ENCODE measurements around the gene SPSB3. TPM values are rescaled to one million over a fixed set of nuclear protein-coding genes. Genes with fewer than 3 reads are reported as not detected.
"Not testable (repeated sequence)": the region's sequence is repeated elsewhere in the genome, so short reads cannot be mapped to it uniquely, and the experiment has no call there.

SPSB3 gene
- total and polyA plus RNA-seq, 4 donors, result 27.7 to 60.5 (median 37.8) TPM

- WGBS, result 84% methylated on average over 10 of the region's 10 CpGs
- Histone ChIP-seq H3K36me3 (ENCODE audit: control insufficient read depth in 4 of 4, insufficient read depth in 3 of 4, low read depth in 1 of 4, low read length in 3 of 4) (peaks cover 0 to 6% (median under 1%) of the 10 kb centered on the region in 4 donors), H3K9me3 (ENCODE audit: control insufficient read depth in 4 of 4, low read length in 3 of 4) (no peaks in the 10 kb centered on the region), H3K4me1 (ENCODE audit: control insufficient read depth in 4 of 4, insufficient read depth in 4 of 4, low read length in 3 of 4) (no peaks in the 10 kb centered on the region), H3K27me3 (ENCODE audit: control insufficient read depth in 4 of 4, insufficient read depth in 4 of 4, low read length in 3 of 4) (no peaks in the 10 kb centered on the region), H3K27ac (ENCODE audit: low read depth in 1 of 2, low read length in 2 of 2) (no peak overlapping the region), H3K9ac (ENCODE audit: low read depth in 1 of 2, low read length in 2 of 2) (no peak overlapping the region), H3K4me3 (ENCODE audit: low read depth in 1 of 3, low read length in 3 of 3) (no peak overlapping the region)
- no peak for DNase-seq (ENCODE audit: low spot score)
- TF ChIP-seq GABPA (IDR thresholded peaks at IDR 0.05 in 1 of 2, conservative IDR thresholded peaks at IDR 0.05 in 1 of 2), result no peak
- no peak for TF ChIP-seq EGR1 (IDR thresholded peaks at IDR 0.05; ENCODE audit: low read depth in 2 of 2)
- TF ChIP-seq HNF4A (conservative IDR thresholded peaks at IDR 0.05), result no peak
- TF ChIP-seq NR2F2 (IDR thresholded peaks at IDR 0.05), result no peak
- TF ChIP-seq FOXA2 (IDR thresholded peaks at IDR 0.05), result no peak
- TF ChIP-seq, protein P1, sequence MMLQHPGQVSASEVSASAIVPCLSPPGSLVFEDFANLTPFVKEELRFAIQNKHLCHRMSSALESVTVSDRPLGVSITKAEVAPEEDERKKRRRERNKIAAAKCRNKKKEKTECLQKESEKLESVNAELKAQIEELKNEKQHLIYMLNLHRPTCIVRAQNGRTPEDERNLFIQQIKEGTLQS (IDR thresholded peaks at IDR 0.05), result no peak
- TF ChIP-seq, protein P2, sequence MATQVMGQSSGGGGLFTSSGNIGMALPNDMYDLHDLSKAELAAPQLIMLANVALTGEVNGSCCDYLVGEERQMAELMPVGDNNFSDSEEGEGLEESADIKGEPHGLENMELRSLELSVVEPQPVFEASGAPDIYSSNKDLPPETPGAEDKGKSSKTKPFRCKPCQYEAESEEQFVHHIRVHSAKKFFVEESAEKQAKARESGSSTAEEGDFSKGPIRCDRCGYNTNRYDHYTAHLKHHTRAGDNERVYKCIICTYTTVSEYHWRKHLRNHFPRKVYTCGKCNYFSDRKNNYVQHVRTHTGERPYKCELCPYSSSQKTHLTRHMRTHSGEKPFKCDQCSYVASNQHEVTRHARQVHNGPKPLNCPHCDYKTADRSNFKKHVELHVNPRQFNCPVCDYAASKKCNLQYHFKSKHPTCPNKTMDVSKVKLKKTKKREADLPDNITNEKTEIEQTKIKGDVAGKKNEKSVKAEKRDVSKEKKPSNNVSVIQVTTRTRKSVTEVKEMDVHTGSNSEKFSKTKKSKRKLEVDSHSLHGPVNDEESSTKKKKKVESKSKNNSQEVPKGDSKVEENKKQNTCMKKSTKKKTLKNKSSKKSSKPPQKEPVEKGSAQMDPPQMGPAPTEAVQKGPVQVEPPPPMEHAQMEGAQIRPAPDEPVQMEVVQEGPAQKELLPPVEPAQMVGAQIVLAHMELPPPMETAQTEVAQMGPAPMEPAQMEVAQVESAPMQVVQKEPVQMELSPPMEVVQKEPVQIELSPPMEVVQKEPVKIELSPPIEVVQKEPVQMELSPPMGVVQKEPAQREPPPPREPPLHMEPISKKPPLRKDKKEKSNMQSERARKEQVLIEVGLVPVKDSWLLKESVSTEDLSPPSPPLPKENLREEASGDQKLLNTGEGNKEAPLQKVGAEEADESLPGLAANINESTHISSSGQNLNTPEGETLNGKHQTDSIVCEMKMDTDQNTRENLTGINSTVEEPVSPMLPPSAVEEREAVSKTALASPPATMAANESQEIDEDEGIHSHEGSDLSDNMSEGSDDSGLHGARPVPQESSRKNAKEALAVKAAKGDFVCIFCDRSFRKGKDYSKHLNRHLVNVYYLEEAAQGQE (IDR thresholded peaks at IDR 0.05), result no peak
- TF ChIP-seq TAF1 (conservative IDR thresholded peaks at IDR 0.05), result no peak
- TF ChIP-seq YY1 (IDR thresholded peaks at IDR 0.05), result no peak
- TF ChIP-seq JUND (IDR thresholded peaks at IDR 0.05), result no peak
Measured at GRCh38 chr16:1800701-1801100, 18.3 kb upstream of the SPSB3 start.

DNA sequence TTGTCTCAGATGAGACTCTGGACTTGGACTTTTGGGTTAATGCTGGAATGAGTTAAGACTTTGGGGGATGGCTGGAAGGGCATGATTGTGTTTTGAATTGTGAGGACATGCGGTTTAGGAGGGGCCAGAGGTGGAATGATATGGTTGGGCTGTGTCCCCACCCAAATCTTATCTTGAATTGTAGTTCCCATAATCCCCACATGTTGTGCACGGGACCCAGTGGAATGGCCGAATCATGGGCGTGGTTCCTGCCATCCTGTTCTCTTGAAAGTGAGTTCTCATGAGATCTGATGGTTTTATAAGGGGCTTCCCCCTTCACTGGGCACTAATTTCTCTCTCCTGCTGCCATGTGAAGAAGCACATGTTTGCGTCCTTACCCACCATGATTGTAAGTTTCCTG lies 16.9 kb upstream of the SPSB3 start:
- not testable (repeated sequence) for H3K9me3 ChIP-seq (ENCODE audit: control insufficient read depth in 4 of 4, low read length in 3 of 4); H3K27ac ChIP-seq (ENCODE audit: low read depth in 1 of 2, low read length in 2 of 2); DNase-seq (ENCODE audit: low spot score); H3K4me3 ChIP-seq (ENCODE audit: low read depth in 1 of 3, low read length in 3 of 3); H3K27me3 ChIP-seq (ENCODE audit: control insufficient read depth in 4 of 4, insufficient read depth in 4 of 4, low read length in 3 of 4); H3K9ac ChIP-seq (ENCODE audit: low read depth in 1 of 2, low read length in 2 of 2); H3K36me3 ChIP-seq (ENCODE audit: control insufficient read depth in 4 of 4, insufficient read depth in 3 of 4, low read depth in 1 of 4, low read length in 3 of 4)
- WGBS, result 76% methylated on average over 5 of the region's 5 CpGs
- peaks cover 9 to 13% (median 11%) of the 10 kb centered on the region in 4 donors for H3K4me1 ChIP-seq (ENCODE audit: control insufficient read depth in 4 of 4, insufficient read depth in 4 of 4, low read length in 3 of 4)

GRCh38 chr16:1794908-1795666 lies 12.7 kb upstream of the SPSB3 start:
- H3K27ac ChIP-seq (ENCODE audit: low read depth in 1 of 2, low read length in 2 of 2), result peak overlapping the region; percentile 64 to 76
- peak overlapping the region in 1 of 2 donors; percentile 16 for H3K9ac ChIP-seq (ENCODE audit: low read depth in 1 of 2, low read length in 2 of 2)
- DNase-seq (ENCODE audit: low spot score), result no peak
- H3K36me3 ChIP-seq (ENCODE audit: control insufficient read depth in 4 of 4, insufficient read depth in 3 of 4, low read depth in 1 of 4, low read length in 3 of 4), result peaks cover 0 to 8% (median 0%) of the 10 kb centered on the region in 4 donors
- H3K4me3 ChIP-seq (ENCODE audit: low read depth in 1 of 3, low read length in 3 of 3), result peak overlapping the region in 2 of 3 donors; percentile 60 to 70
- no peak for TF ChIP-seq EGR1 (IDR thresholded peaks at IDR 0.05; ENCODE audit: low read depth in 2 of 2)
- TF ChIP-seq HNF4A (conservative IDR thresholded peaks at IDR 0.05), result peak in 1 of 2 donors; percentile 39
- H3K27me3 ChIP-seq (ENCODE audit: control insufficient read depth in 4 of 4, insufficient read depth in 4 of 4, low read length in 3 of 4), result no peaks in the 10 kb centered on the region
- WGBS, result 49% methylated on average over 32 of the region's 32 CpGs
- H3K9me3 ChIP-seq (ENCODE audit: control insufficient read depth in 4 of 4, low read length in 3 of 4), result no peaks in the 10 kb centered on the region
- peaks cover 20 to 50% (median 41%) of the 10 kb centered on the region in 4 donors for H3K4me1 ChIP-seq (ENCODE audit: control insufficient read depth in 4 of 4, insufficient read depth in 4 of 4, low read length in 3 of 4)

All from liver (tissue), 9 donors.